Measurements from ENCODE around the gene HNRNPH2.

DNA sequence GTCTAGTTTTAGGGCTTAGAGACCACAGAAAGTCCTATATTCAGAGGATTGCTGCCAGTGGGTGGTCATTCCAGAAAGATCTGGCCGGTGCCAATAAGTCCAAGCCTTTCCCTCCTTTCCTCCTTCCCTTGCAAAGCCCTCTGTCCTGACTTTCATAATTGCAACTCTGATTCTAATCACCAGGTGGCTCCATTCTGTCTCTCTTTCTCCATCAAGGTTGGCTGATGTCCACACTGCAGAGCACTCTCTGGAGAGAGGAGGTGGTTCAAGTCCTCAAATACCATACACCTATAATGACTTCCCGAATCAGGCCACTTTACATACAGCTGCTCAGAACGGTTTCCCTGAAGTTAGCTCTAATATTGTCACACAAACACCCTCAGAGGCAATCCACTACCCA is 54.9 kb downstream of the HNRNPH2 start:
- TF ChIP-seq, protein P1, sequence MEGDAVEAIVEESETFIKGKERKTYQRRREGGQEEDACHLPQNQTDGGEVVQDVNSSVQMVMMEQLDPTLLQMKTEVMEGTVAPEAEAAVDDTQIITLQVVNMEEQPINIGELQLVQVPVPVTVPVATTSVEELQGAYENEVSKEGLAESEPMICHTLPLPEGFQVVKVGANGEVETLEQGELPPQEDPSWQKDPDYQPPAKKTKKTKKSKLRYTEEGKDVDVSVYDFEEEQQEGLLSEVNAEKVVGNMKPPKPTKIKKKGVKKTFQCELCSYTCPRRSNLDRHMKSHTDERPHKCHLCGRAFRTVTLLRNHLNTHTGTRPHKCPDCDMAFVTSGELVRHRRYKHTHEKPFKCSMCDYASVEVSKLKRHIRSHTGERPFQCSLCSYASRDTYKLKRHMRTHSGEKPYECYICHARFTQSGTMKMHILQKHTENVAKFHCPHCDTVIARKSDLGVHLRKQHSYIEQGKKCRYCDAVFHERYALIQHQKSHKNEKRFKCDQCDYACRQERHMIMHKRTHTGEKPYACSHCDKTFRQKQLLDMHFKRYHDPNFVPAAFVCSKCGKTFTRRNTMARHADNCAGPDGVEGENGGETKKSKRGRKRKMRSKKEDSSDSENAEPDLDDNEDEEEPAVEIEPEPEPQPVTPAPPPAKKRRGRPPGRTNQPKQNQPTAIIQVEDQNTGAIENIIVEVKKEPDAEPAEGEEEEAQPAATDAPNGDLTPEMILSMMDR (IDR thresholded peaks at IDR 0.05) = peak in 1 of 5 experiments; percentile 14
- TF ChIP-seq EP300 (IDR thresholded peaks at IDR 0.05) = no peak

All from tibial nerve (tissue), 4 donors.